ENCODE measurements around the gene LITAFD.

- TF ChIP-seq POLR2A (IDR thresholded peaks at IDR 0.05) = no peak
- no peak for TF ChIP-seq CTCF (IDR thresholded peaks at IDR 0.05)
These were observed 14.2 kb upstream of the LITAFD start for GRCh38 chr16:8867932-8868415.
